ENCODE results near the gene GAGE12E. TPM values are rescaled to one million over a fixed set of nuclear protein-coding genes. Genes with fewer than 3 reads are reported as not detected.
A peak's percentile ranks its signal among the peaks of the same experiment; 100 is the strongest.
"Not testable (repeated sequence)": the region's sequence is repeated elsewhere in the genome, so short reads cannot be mapped to it uniquely, and the experiment has no call there.

The GAGE12E gene
- not detected for total RNA-seq

- DNase-seq (ENCODE audit: low spot score): not testable (repeated sequence)
Measured at GRCh38 chrX:49550989-49551388, at the start of gene GAGE12E. GAGE12E (plus strand) TSS chrX:49551289; CDS start chrX:49552444, 1,155 bp downstream.

GRCh38 chrX:49531877-49532276 is 19.2 kb upstream of the GAGE12E start, which contains the start of gene GAGE12C:
GAGE12C (plus strand) TSS chrX:49532177; CDS start chrX:49533332, 1,155 bp downstream.
- DNase-seq (ENCODE audit: low spot score): not testable (repeated sequence)

- not testable (repeated sequence) for DNase-seq (ENCODE audit: low spot score)
Measured at GRCh38 chrX:49541433-49541832, 9.7 kb upstream of the GAGE12E start, which contains the start of gene GAGE12D. GAGE12D (plus strand) TSS chrX:49541733; CDS start chrX:49542888, 1,155 bp downstream.

GRCh38 chrX:49560542-49560941 is 9.5 kb downstream of the GAGE12E start, which contains the start of gene GAGE12F:
GAGE12F (plus strand) TSS chrX:49560842; CDS start chrX:49561997, 1,155 bp downstream.
- not testable (repeated sequence) for DNase-seq (ENCODE audit: low spot score)

GRCh38 chrX:49568728-49569127 is 17.6 kb downstream of the GAGE12E start:
- peak; percentile 10 for DNase-seq (ENCODE audit: low spot score)

GRCh38 chrX:49569152-49569551 is 18.1 kb downstream of the GAGE12E start:
- DNase-seq (ENCODE audit: low spot score): peak; percentile 4

- DNase-seq (ENCODE audit: low spot score): not testable (repeated sequence)
Measured at GRCh38 chrX:49570100-49570499, 19.0 kb downstream of the GAGE12E start, which contains the start of gene GAGE12G. GAGE12G (plus strand) TSS chrX:49570400; CDS start chrX:49571555, 1,155 bp downstream.

GRCh38 chrX:49579649-49580048 is 28.6 kb downstream of the GAGE12E start, which contains the start of gene GAGE12H:
GAGE12H (plus strand) TSS chrX:49579949; CDS start chrX:49581104, 1,155 bp downstream.
- not testable (repeated sequence) for DNase-seq (ENCODE audit: low spot score)

- not testable (repeated sequence) for DNase-seq (ENCODE audit: low spot score)
Measured at GRCh38 chrX:49589196-49589595, 38.1 kb downstream of the GAGE12E start, which contains the start of gene GAGE2A. GAGE2A (plus strand) TSS chrX:49589496; CDS start chrX:49590651, 1,155 bp downstream.

GRCh38 chrX:49589769-49590478 is 38.8 kb downstream of the GAGE12E start:
- not testable (repeated sequence) for DNase-seq (ENCODE audit: low spot score)

GRCh38 chrX:49590488-49590887 is 39.4 kb downstream of the GAGE12E start:
- DNase-seq (ENCODE audit: low spot score): not testable (repeated sequence)

GRCh38 chrX:49598720-49599119 is 47.6 kb downstream of the GAGE12E start, which contains the start of gene GAGE1:
GAGE1 (plus strand) TSS chrX:49599020; CDS start chrX:49600175, 1,155 bp downstream.
- DNase-seq (ENCODE audit: low spot score): not testable (repeated sequence)

Other genes with a start within 250 kb of the GAGE12E start
- gene GAGE10, start 247.6 kb upstream of the GAGE12E start, total RNA-seq: not detected
- not detected for gene GAGE12J, start 229.3 kb upstream of the GAGE12E start, total RNA-seq
- 0.63 TPM for gene GAGE13, start 219.7 kb upstream of the GAGE12E start, total RNA-seq
- gene GAGE12C, start 19.1 kb upstream of the GAGE12E start, total RNA-seq: not detected
- gene GAGE12D, start 9.6 kb upstream of the GAGE12E start, total RNA-seq: not detected
- 0.86 TPM for gene GAGE12F, start 9.6 kb downstream of the GAGE12E start, total RNA-seq
- gene GAGE12G, start 19.1 kb downstream of the GAGE12E start, total RNA-seq: not detected
- gene GAGE12H, start 28.7 kb downstream of the GAGE12E start, total RNA-seq: not detected
- gene GAGE2A, start 38.2 kb downstream of the GAGE12E start, total RNA-seq: not detected
- gene GAGE1, start 47.7 kb downstream of the GAGE12E start, total RNA-seq: 0.49 TPM
- gene PAGE1, start 144.7 kb downstream of the GAGE12E start, total RNA-seq: not detected